Type B pancreatic cell (in vitro differentiated cells): ENCODE results near the gene SMIM38. TPM values are rescaled to one million over a fixed set of nuclear protein-coding genes. Genes with fewer than 3 reads are reported as not detected.
"Not testable (repeated sequence)": the region's sequence is repeated elsewhere in the genome, so short reads cannot be mapped to it uniquely, and the experiment has no call there.

Experiments used
- DNase-seq: peaks from one replicate; pipeline ENCODE4 v3.0.0; 2021; ENCODE audit warnings: mixed read lengths; ENCODE audit not compliant: unreplicated experiment; ENCODE audit errors: extremely low spot score
- H3K27ac Mint-ChIP-seq: 2 replicates; pipeline ENCODE4 v1.8.0; 2021; ENCODE audit warnings: mild to moderate bottlenecking, mixed read lengths
- H3K27me3 Mint-ChIP-seq: 2 replicates; pipeline ENCODE4 v1.8.0; 2021; ENCODE audit warnings: mixed read lengths
- H3K36me3 Mint-ChIP-seq: 2 replicates; pipeline ENCODE4 v1.8.0; 2021; ENCODE audit warnings: mixed read lengths
- H3K4me1 Mint-ChIP-seq: one replicate; pipeline ENCODE4 v1.8.0; 2021; ENCODE audit warnings: mixed read lengths; ENCODE audit not compliant: unreplicated experiment
- H3K4me3 Mint-ChIP-seq: 2 replicates; pipeline ENCODE4 v1.8.0; 2021; ENCODE audit warnings: mild to moderate bottlenecking, mixed read lengths
- H3K9me3 Mint-ChIP-seq: 2 replicates; pipeline ENCODE4 v1.8.0; 2021; ENCODE audit warnings: mixed read lengths
- total RNA-seq: library from RNA; stranded (reverse); gene quantifications from 2 replicates; pipeline ENCODE4 v1.2.1, GENCODE V29; 2021; ENCODE audit warnings: low replicate concordance
- TF ChIP-seq, protein P1 (sequence below): fragments of 200-600 bp; sonication (generic); conservative IDR thresholded peaks from 2 replicates; pipeline ENCODE4 v1.5.0; 2021; ENCODE audit warnings: antibody characterized with exemption, mild to moderate bottlenecking

Gene SMIM38
- total RNA-seq, 1 donor from 2014 or later, result 5.3 TPM

DNA sequence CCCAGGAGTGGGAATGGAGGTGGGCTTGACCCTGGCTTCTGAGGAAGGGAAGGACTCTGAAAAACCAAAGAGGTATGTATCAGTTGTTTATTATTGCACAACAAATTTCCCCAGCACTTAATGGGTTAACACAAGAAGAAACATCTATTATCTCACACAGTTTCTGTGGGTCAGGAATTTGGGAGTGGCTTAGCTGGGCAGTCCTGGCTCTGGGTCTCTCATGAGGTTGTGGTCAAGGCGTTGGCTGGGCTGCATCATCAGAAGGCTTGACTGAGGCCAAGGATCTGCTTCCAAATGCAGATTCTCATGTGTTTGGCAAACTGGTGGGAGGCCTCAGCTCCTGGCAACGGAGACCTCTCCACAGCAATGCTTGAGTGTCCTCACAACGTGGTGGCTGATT, 17.5 kb upstream of the SMIM38 start:
- H3K36me3 Mint-ChIP-seq, result peaks cover 3% of the 10 kb centered on the region
- no peak overlapping the region for H3K4me3 Mint-ChIP-seq
- no peak for DNase-seq
- TF ChIP-seq, protein P1, sequence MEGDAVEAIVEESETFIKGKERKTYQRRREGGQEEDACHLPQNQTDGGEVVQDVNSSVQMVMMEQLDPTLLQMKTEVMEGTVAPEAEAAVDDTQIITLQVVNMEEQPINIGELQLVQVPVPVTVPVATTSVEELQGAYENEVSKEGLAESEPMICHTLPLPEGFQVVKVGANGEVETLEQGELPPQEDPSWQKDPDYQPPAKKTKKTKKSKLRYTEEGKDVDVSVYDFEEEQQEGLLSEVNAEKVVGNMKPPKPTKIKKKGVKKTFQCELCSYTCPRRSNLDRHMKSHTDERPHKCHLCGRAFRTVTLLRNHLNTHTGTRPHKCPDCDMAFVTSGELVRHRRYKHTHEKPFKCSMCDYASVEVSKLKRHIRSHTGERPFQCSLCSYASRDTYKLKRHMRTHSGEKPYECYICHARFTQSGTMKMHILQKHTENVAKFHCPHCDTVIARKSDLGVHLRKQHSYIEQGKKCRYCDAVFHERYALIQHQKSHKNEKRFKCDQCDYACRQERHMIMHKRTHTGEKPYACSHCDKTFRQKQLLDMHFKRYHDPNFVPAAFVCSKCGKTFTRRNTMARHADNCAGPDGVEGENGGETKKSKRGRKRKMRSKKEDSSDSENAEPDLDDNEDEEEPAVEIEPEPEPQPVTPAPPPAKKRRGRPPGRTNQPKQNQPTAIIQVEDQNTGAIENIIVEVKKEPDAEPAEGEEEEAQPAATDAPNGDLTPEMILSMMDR, result no peak
- peaks cover 11% of the 10 kb centered on the region for H3K9me3 Mint-ChIP-seq
- peaks cover 14% of the 10 kb centered on the region for H3K4me1 Mint-ChIP-seq
- peak overlapping the region; percentile 76 for H3K27ac Mint-ChIP-seq
- no peaks in the 10 kb centered on the region for H3K27me3 Mint-ChIP-seq

DNA sequence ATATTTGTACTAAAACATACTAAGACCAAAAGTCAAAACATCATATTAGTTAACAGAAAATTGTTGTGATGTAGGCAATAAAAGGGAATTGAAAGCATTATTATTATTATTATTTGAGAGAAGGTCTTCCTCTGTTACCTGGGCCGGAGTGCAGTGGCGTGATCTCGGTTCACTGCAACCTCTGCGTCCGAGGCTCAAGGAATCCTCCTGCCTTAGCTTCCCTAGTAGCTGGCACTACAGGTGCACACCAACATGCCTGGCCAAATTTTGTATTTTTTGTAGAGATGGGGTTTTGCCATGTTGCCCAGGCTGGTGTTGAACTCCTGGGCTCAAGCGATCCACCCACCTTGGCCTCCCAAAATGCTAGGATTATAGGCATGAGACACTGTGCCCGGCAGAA, 15.6 kb upstream of the SMIM38 start:
- H3K4me3 Mint-ChIP-seq, H3K9me3 Mint-ChIP-seq, H3K27ac Mint-ChIP-seq, H3K36me3 Mint-ChIP-seq, H3K27me3 Mint-ChIP-seq, DNase-seq: not testable (repeated sequence)
- peaks cover 14% of the 10 kb centered on the region for H3K4me1 Mint-ChIP-seq

DNA sequence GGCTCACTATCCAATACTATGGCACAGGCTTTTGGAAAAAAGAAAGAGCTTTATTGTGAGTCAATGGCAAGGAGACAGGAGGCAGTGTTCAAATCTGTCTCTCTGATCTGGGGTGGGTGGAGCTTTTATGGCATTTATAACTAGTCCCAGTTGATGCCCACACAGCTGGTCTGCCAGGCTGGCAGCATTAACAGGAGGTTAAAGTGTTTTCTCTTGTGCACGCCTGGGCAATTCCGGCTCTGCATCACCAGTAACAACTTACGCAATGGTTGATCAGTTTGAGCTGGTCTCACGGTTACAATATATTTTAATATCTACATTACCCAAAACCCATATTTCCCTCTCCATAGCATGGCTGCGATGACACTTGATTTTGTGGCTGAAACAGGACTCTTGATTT, 15.1 kb upstream of the SMIM38 start:
- TF ChIP-seq, protein P1, result no peak
- no peak for DNase-seq
- H3K36me3 Mint-ChIP-seq, result peaks cover 3% of the 10 kb centered on the region
- H3K27me3 Mint-ChIP-seq, result no peaks in the 10 kb centered on the region
- H3K27ac Mint-ChIP-seq, result no peak overlapping the region
- peaks cover 14% of the 10 kb centered on the region for H3K4me1 Mint-ChIP-seq
- peaks cover 8% of the 10 kb centered on the region for H3K9me3 Mint-ChIP-seq
- no peak overlapping the region for H3K4me3 Mint-ChIP-seq

DNA sequence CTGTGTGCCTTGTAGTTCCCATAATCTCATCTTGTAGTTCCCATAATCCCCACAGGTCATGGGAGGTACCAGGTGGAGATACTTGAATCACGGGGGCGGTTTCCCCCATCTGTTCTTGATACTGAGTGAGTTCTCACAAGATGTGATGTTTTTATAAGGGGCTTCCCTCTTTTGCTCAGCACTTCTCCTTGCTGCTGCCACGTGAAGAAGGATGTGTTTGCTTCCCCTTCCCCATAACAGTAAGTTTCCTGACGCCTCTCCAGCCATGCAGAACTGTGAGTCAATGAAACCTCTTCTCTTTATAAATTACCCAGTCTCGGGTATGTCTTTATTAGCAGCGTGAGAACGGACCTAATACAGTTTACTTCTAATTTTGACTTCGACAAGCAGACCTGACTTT, 14.0 kb upstream of the SMIM38 start:
- DNase-seq, result no peak
- no peaks in the 10 kb centered on the region for H3K27me3 Mint-ChIP-seq
- TF ChIP-seq, protein P1, result no peak
- no peak overlapping the region for H3K27ac Mint-ChIP-seq
- H3K36me3 Mint-ChIP-seq, result peaks cover 3% of the 10 kb centered on the region
- peaks cover 16% of the 10 kb centered on the region for H3K9me3 Mint-ChIP-seq
- H3K4me3 Mint-ChIP-seq, result no peak overlapping the region
- peaks cover 9% of the 10 kb centered on the region for H3K4me1 Mint-ChIP-seq

DNA sequence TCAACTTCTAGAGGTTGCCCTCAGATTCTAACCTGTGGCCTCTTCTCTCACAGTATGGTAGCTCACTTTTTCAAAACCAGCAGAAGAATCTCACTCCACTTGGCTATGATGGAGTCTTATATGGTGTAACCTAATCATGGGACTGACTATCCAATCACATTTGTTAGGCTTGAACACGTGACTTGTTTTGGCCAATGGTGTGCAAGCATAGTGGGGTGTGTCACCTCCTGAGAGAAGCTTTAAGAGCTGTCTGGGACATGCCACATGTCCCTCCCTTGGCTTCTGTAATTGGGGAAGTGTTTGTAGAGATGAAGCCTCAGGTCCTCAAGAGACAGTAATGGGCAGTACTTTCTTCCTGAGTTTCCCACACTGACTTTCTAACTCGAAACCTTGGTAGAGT, 12.8 kb upstream of the SMIM38 start:
- no peak for DNase-seq
- TF ChIP-seq, protein P1, result no peak
- Mint-ChIP-seq H3K4me3 (no peak overlapping the region), H3K27ac (no peak overlapping the region), H3K4me1 (peaks cover 9% of the 10 kb centered on the region), H3K27me3 (no peaks in the 10 kb centered on the region), H3K36me3 (peaks cover 3% of the 10 kb centered on the region), H3K9me3 (peaks cover 16% of the 10 kb centered on the region)

DNA sequence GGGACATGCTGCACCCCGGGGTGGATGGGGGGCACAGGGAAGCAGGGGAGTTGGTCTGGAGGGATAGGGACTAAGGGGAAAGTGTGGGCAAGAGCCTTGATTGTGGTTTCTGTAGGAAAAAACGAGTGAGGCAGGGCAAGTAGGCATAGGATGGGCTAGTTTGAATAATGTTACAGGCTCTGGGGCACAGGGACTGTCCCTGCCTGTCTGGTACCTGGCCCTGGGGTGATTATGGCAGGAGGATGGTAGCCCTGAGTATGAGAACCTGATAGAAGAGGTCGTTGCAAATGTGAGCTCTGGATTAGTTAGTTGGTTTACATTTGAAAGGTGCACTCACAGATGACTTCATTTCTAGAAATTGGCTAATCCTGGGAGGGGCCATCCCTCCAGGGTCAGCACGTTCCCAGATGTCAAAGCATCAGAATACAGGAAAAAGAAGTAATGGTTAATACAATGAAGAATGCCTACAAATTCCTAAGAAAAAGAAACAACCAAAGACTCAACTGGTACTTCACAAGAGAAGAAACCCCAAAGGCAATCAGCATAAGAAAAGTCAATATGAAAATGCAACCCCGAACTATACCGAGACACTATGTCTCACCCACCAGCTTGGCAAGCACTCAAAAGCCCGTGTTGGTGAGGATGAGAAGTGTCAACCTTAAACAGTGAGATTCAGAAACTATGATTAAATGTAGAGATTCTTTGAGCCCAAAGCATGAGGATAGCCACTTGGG, 11.3 kb upstream of the SMIM38 start:
- H3K36me3 Mint-ChIP-seq, result no peaks in the 10 kb centered on the region
- no peak overlapping the region for H3K4me3 Mint-ChIP-seq
- no peak overlapping the region for H3K27ac Mint-ChIP-seq
- no peak for DNase-seq
- H3K27me3 Mint-ChIP-seq, result peaks cover 3% of the 10 kb centered on the region
- H3K9me3 Mint-ChIP-seq, result peaks cover 10% of the 10 kb centered on the region
- TF ChIP-seq, protein P1, result no peak
- peaks cover 4% of the 10 kb centered on the region for H3K4me1 Mint-ChIP-seq
